Measurements from ENCODE around the gene MYH14.
A peak's percentile ranks its signal among the peaks of the same experiment; 100 is the strongest.

MYH14 gene

DNA sequence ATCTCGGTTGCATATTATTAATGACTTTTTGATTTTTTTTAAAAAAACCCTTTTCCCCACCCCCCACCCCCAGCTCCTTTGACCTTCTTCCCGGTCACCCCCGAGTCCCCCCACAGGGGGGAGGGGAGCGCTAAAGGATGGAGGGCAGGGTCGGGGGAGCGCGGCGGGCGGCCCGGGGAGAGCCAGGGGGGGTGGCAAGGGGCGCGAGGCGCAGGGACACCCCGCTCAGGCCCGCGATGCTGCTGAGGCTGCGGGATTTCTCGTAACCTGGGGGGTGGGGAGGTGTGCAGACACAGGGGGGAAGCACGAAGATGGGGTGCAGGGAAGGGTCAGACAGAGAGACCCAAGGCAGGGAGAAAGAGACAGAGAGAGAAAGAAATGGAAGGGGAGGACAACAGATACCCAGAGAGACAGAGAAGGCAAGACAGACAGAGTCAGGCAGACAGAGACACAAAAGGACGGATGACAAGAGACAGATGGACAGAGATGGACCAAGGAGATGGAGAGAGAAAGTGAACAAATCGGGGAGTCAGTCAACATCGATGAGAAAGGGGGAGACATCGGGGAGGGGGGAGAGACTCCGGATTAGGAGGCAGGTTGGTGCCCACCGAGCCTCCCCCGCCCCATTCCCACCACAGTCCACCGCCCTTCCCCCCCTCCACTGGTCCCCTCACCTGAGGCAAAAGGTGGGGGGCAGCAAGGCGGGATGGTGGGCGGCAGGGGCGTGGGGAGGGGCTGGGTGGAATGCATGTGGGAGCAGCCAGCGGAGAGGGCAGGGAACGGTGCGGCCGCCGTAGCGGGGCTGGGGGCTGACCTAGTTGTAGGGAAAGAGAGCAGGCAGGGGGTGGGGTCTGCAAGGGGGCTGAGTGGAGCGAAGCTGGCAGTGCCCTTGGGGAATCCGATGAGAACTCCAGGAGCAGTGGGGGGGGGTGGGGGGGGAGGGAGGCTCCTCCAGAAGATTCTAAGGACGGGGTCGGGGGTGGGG, 111.6 kb downstream of the MYH14 start:
- no peak for DNase-seq (ENCODE audit: low read depth)
- TF ChIP-seq MYC (IDR thresholded peaks at IDR 0.05; ENCODE audit: low read depth, low read length), result no peak
- no peak for TF ChIP-seq CTCF (IDR thresholded peaks at IDR 0.05; ENCODE audit: low read depth, low read length)
- no peak for TF ChIP-seq POLR2A (IDR thresholded peaks at IDR 0.05; ENCODE audit: extremely low read depth, insufficient read length)
- no peak for TF ChIP-seq MAX (IDR thresholded peaks at IDR 0.05; ENCODE audit: low read depth, low read length)
- no peak overlapping the region for H3K4me3 ChIP-seq (ENCODE audit: low read depth, low read length)

DNA sequence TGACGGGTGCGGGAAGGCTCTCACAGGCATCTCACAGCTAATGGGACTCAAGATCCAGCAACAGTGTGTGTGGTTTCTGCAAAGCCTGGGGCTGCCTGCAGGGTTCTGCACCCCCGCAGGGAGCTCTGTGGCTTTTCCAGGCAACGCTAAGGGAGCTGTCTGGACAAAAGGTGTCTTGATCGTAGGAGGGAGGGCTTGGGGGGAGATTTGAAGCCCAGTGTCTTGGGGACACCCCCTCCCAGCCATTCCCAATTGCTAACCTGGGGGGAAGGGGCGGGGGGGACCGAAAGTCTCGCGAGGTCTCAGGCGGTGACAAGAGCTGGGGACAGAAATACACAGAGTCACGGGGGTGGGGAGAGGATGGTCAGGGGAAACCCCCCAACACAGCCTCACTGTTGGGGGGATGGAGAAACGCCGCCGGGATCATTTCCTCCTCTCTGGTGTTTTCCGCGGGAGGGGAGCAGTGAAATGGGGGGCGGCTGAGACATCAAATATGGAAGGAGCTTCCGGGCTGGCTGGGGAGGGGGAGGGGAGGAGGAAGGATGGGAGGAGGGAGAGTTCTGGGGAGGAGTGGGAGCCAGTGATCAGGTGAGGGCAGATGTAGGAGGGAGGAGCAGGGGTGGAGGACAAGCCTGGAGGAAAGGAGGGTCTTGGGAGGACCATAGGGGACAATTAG, 112.5 kb downstream of the MYH14 start:
- TF ChIP-seq MAX (IDR thresholded peaks at IDR 0.05; ENCODE audit: low read depth, low read length) (no peak), CTCF (IDR thresholded peaks at IDR 0.05; ENCODE audit: low read depth, low read length) (no peak), POLR2A (IDR thresholded peaks at IDR 0.05; ENCODE audit: extremely low read depth, insufficient read length) (no peak), MYC (IDR thresholded peaks at IDR 0.05; ENCODE audit: low read depth, low read length) (no peak)
- H3K4me3 ChIP-seq (ENCODE audit: low read depth, low read length), result no peak overlapping the region
- DNase-seq (ENCODE audit: low read depth), result peak; percentile 46

DNA sequence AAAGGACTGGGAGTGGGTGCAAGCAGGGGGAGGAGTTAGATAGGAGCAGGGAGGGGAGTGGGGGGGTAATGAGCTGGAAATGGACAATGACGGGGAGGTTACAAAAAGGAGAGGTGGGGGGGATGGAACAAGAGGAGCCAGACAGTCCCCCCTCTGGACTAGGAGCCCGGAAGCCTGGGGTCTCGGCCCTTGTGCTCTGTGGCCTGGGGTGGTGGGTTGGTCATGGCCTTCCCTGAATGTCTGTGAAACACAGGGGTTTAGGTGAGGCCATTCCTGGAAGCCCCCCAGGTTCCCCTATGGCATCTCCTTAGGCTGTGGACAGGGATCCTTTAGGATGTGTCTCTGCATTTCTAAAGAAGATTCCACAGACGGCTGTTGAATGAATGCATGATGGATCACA, 113.7 kb downstream of the MYH14 start:
- DNase-seq (ENCODE audit: low read depth), result no peak
- no peak overlapping the region for H3K4me3 ChIP-seq (ENCODE audit: low read depth, low read length)
- TF ChIP-seq MYC (IDR thresholded peaks at IDR 0.05; ENCODE audit: low read depth, low read length) (no peak), POLR2A (IDR thresholded peaks at IDR 0.05; ENCODE audit: extremely low read depth, insufficient read length) (no peak), CTCF (IDR thresholded peaks at IDR 0.05; ENCODE audit: low read depth, low read length) (no peak), MAX (IDR thresholded peaks at IDR 0.05; ENCODE audit: low read depth, low read length) (no peak)

- no peak overlapping the region for H3K4me3 ChIP-seq (ENCODE audit: low read depth, low read length)
- DNase-seq (ENCODE audit: low read depth), result no peak
- TF ChIP-seq CTCF (IDR thresholded peaks at IDR 0.05; ENCODE audit: low read depth, low read length) (no peak), MYC (IDR thresholded peaks at IDR 0.05; ENCODE audit: low read depth, low read length) (no peak), POLR2A (IDR thresholded peaks at IDR 0.05; ENCODE audit: extremely low read depth, insufficient read length) (no peak), MAX (IDR thresholded peaks at IDR 0.05; ENCODE audit: low read depth, low read length) (no peak)
Observed at GRCh38 chr19:50318438-50318837, 115.0 kb downstream of the MYH14 start.

DNA sequence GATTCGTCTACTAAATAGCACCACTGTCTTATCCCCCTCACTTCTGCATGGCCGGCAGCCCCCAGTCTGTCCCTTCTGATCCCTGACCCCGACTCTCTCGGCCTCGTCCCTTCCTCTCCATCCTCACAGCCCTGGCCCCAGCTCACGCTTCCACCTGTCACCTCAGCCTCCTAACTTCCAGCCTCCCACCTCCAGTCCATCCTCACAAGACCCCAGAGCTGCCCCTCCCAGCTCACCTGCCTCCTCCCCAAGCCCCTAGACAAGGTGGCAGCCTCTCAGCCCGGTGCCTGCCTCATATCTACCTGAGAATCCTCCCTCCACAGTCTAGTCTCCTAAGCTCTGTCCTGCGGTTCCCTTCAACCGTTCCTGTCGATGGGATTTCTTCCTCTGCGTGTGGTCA, 115.7 kb downstream of the MYH14 start:
- TF ChIP-seq CTCF (IDR thresholded peaks at IDR 0.05; ENCODE audit: low read depth, low read length), result no peak
- TF ChIP-seq MAX (IDR thresholded peaks at IDR 0.05; ENCODE audit: low read depth, low read length), result no peak
- no peak for TF ChIP-seq MYC (IDR thresholded peaks at IDR 0.05; ENCODE audit: low read depth, low read length)
- no peak for DNase-seq (ENCODE audit: low read depth)
- H3K4me3 ChIP-seq (ENCODE audit: low read depth, low read length), result no peak overlapping the region
